ENCODE data around the gene IDH3G.

Gene IDH3G

GRCh38 chrX:153769865-153770600 lies 24.1 kb downstream of the IDH3G start:
- Histone ChIP-seq H3K4me3 (no peak overlapping the region), H3K36me3 (ENCODE audit: insufficient read depth, low read length) (no peaks in the 10 kb centered on the region), H3K27ac (no peak overlapping the region), H3K9ac (ENCODE audit: insufficient read length) (no peak overlapping the region), H3K9me3 (ENCODE audit: low read depth, low read length) (no peaks in the 10 kb centered on the region)
- TF ChIP-seq FOXP2 (optimal IDR thresholded peaks at IDR 0.05; ENCODE audit: control extremely low read depth, extremely low read length, insufficient read depth) (no peak), POLR2AphosphoS5 (IDR thresholded peaks at IDR 0.05; ENCODE audit: borderline replicate concordance, low read depth, low read length) (no peak), EZH2 (IDR thresholded peaks at IDR 0.05) (no peak)
- no peak for DNase-seq (ENCODE audit: low read depth, low spot score)

- Histone ChIP-seq H3K9ac (ENCODE audit: insufficient read length) (no peak overlapping the region), H3K4me3 (no peak overlapping the region), H3K27ac (no peak overlapping the region), H3K9me3 (ENCODE audit: low read depth, low read length) (no peaks in the 10 kb centered on the region), H3K36me3 (ENCODE audit: insufficient read depth, low read length) (no peaks in the 10 kb centered on the region)
- TF ChIP-seq POLR2AphosphoS5 (IDR thresholded peaks at IDR 0.05; ENCODE audit: borderline replicate concordance, low read depth, low read length) (no peak), EZH2 (IDR thresholded peaks at IDR 0.05) (no peak), FOXP2 (optimal IDR thresholded peaks at IDR 0.05; ENCODE audit: control extremely low read depth, extremely low read length, insufficient read depth) (no peak)
- no peak for DNase-seq (ENCODE audit: low read depth, low spot score)
Observed at GRCh38 chrX:153769158-153769864, 24.9 kb downstream of the IDH3G start.

- H3K27ac ChIP-seq, result no peak overlapping the region
- H3K9me3 ChIP-seq (ENCODE audit: low read depth, low read length), result no peaks in the 10 kb centered on the region
- no peak for DNase-seq (ENCODE audit: low read depth, low spot score)
- no peak overlapping the region for H3K4me3 ChIP-seq
- no peaks in the 10 kb centered on the region for H3K36me3 ChIP-seq (ENCODE audit: insufficient read depth, low read length)
- no peak overlapping the region for H3K9ac ChIP-seq (ENCODE audit: insufficient read length)
- TF ChIP-seq POLR2AphosphoS5 (IDR thresholded peaks at IDR 0.05; ENCODE audit: borderline replicate concordance, low read depth, low read length), result no peak
Observed at GRCh38 chrX:153768311-153769157, 25.6 kb downstream of the IDH3G start.

- H3K27ac ChIP-seq, result no peak overlapping the region
- no peak for DNase-seq (ENCODE audit: low read depth, low spot score)
- no peaks in the 10 kb centered on the region for H3K9me3 ChIP-seq (ENCODE audit: low read depth, low read length)
- H3K9ac ChIP-seq (ENCODE audit: insufficient read length), result no peak overlapping the region
- TF ChIP-seq FOXP2 (optimal IDR thresholded peaks at IDR 0.05; ENCODE audit: control extremely low read depth, extremely low read length, insufficient read depth), result no peak
- TF ChIP-seq EZH2 (IDR thresholded peaks at IDR 0.05), result no peak
- no peak for TF ChIP-seq POLR2AphosphoS5 (IDR thresholded peaks at IDR 0.05; ENCODE audit: borderline replicate concordance, low read depth, low read length)
- H3K36me3 ChIP-seq (ENCODE audit: insufficient read depth, low read length), result no peaks in the 10 kb centered on the region
- no peak overlapping the region for H3K4me3 ChIP-seq
Observed at GRCh38 chrX:153767674-153768055, 26.5 kb downstream of the IDH3G start.

- no peak overlapping the region for H3K9ac ChIP-seq (ENCODE audit: insufficient read length)
Observed at GRCh38 chrX:153766871-153767673, 27.1 kb downstream of the IDH3G start.

GRCh38 chrX:153766098-153766817 lies 27.9 kb downstream of the IDH3G start:
- no peak for TF ChIP-seq EZH2 (IDR thresholded peaks at IDR 0.05)
- no peak for TF ChIP-seq FOXP2 (optimal IDR thresholded peaks at IDR 0.05; ENCODE audit: control extremely low read depth, extremely low read length, insufficient read depth)
- TF ChIP-seq POLR2AphosphoS5 (IDR thresholded peaks at IDR 0.05; ENCODE audit: borderline replicate concordance, low read depth, low read length), result no peak
- H3K36me3 ChIP-seq (ENCODE audit: insufficient read depth, low read length), result no peaks in the 10 kb centered on the region
- no peak overlapping the region for H3K27ac ChIP-seq
- no peaks in the 10 kb centered on the region for H3K9me3 ChIP-seq (ENCODE audit: low read depth, low read length)
- no peak overlapping the region for H3K9ac ChIP-seq (ENCODE audit: insufficient read length)
- H3K4me3 ChIP-seq, result 0 out of 2 replicates have a peak overlapping the region, but pooled peaks have one; percentile 12
- DNase-seq (ENCODE audit: low read depth, low spot score), result no peak

More at GRCh38 chrX:153766871-153767673, 27.1 kb downstream of the IDH3G start:
- Histone ChIP-seq H3K4me3 (no peak overlapping the region), H3K36me3 (ENCODE audit: insufficient read depth, low read length) (no peaks in the 10 kb centered on the region), H3K9me3 (ENCODE audit: low read depth, low read length) (no peaks in the 10 kb centered on the region), H3K27ac (no peak overlapping the region)
- DNase-seq (ENCODE audit: low read depth, low spot score), result no peak
- no peak for TF ChIP-seq POLR2AphosphoS5 (IDR thresholded peaks at IDR 0.05; ENCODE audit: borderline replicate concordance, low read depth, low read length)
- TF ChIP-seq EZH2 (IDR thresholded peaks at IDR 0.05), result no peak
- TF ChIP-seq FOXP2 (optimal IDR thresholded peaks at IDR 0.05; ENCODE audit: control extremely low read depth, extremely low read length, insufficient read depth), result no peak
